ENCODE data around the gene C19orf25.

C19orf25 gene

DNA sequence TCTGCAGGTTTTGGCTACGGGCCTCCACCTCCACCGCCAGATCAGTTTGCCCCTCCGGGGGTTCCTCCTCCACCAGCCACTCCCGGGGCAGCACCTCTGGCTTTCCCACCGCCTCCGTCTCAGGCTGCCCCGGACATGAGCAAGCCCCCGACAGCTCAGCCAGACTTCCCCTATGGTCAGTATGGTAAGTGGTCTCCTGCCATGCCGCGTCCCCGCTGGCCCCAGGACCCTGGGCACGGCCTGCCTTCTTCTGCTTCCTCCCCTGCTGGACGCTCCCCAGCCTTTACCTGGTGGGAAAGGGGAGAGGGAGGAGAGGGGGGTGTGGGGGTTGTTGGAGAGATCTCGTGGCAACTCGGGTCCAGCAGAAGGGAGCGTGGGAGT lies 46.5 kb downstream of the C19orf25 start:
- DNase-seq (ENCODE audit: low read depth) = no peak

DNA sequence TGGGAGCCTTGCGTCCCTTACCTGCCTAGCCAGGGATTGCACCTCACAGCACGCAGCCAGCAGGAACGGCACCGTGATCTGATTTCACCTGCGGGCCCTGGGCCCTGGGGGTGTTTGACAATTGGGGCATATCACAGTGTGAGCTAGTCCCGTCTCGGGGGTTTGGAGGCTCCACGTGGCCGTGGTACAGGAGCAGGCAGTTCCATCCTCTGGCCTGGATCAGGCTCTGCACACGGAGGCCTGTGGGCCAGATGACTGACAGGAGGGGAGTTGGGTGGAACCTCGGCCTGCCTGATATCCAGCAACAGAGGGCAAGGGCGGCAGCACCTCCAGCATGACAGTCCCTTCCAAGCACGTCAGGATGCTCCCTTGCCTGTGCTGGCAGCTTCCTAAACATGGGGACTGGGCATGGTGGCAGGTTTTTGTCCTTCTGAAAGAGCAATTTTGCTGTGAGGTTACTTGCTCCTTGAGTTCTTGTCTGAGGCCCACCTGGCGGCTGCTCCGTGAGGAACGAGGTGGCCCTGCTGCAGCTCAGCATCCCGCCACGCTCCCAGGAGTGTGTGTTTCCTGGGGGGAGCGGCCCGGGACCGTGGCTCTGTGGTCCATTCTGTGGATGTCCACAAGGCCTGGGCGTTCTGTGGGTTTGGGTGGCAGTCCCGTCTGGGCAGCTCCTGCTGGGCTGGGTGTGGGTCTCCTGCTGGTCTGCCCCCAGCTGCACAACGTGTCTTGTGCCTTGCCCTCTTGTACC lies 47.1 kb downstream of the C19orf25 start:
- no peak for DNase-seq (ENCODE audit: low read depth)

DNA sequence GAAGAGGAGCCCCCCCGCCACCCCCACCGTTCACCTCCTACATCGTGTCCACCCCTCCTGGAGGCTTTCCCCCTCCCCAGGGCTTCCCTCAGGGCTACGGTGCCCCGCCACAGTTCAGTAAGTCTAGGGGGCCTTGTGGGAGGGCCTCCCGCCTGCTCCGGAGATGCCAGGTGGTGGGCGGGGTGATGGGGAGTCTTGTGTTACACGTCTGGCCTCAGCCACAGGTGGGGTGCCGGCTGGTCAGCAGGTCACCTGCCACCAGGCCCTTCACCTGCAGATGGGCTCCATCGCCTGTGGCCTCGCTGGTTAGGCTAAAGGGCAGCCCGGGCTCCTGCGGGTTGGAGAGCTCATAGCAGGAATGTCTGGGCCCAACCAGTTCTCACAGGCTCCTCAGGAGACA lies 48.8 kb downstream of the C19orf25 start:
- DNase-seq (ENCODE audit: low read depth) = no peak

DNA sequence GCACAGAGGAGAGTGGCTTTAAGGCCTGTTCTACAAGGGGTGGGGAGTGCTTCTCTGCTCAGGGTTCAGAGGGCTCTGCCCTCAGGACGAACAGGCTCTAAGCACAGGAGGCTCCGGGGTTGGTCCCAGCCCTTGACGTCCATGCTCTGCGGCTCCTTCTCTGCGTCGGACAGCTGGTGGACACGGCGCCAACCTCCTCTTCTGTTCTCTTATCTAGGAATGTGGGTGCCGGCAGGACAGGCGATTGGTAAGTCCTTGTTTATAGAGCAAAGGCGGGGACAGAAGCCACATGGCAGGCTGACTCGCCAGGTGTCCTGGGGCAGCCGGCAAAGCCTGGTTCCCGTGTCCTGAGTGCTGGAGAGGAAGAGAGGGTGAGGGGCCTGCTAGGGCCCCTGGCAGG lies 49.3 kb downstream of the C19orf25 start:
- peak; percentile 49 for DNase-seq (ENCODE audit: low read depth)

DNA sequence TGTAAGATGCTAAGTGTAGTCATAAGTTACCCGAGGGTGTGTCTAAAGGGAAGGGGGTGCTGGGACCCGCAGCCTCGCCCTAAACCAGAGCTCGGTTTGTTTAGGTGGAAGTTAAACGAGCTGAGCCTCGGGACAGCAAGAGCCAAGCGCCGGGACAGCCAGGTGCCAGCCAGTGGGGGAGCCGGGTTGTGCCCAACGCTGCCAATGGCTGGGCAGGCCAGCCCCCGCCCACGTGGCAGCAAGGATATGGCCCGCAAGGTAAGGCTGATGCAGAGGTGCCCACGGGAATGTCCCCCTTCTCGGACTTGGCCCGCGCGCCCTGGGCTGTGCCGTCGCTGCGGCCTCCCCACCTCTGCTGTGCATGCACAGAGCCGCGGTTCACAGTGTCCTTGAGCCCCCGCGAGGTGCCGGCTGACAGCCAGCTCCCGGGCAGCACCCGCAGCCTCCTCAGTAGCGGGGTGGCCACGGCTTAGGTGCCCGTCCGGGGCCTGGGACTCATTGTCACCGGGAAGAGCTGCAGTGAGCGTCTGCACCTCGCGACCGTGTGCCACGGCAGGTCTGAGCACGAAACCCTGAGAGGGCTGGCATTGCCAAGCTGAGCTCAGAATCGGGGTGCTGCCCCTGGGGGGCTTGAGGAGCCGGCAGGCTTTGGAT lies 50.1 kb downstream of the C19orf25 start:
- no peak for DNase-seq (ENCODE audit: low read depth)

DNA sequence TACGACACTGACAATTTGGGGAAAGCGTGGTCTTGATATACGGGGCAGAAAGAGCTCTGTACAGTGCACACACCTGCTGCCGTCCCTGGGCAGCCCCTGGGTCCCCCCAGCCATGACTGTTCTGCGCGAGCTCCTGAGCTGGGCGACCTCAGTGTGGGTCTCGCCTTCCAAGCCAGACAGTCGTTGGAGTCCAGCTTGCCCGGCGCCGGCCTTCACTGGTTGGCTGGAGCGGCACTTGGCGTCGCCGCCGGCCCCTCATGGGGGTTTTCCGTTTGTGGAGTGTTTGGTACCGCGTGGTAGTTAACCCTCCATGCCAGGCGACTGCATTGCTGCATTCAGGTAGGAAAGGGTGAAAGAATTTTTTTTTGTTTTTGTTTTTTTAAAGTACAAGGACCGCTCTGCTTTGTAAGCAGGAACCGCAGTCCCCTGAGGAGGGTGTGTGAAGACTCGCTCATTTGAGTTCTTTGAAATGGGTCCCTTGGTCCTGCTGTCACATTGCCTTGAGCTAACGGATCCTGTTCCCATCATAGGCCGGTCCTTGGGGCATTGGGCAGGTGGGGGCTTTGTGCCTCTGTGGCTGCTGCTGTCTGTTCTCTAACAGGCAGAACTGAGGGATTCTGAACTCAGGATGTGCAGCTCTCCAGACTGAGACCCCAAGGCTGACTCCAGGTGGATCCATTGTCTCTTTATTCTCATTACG lies 51.6 kb downstream of the C19orf25 start:
- DNase-seq (ENCODE audit: low read depth) = no peak

DNA sequence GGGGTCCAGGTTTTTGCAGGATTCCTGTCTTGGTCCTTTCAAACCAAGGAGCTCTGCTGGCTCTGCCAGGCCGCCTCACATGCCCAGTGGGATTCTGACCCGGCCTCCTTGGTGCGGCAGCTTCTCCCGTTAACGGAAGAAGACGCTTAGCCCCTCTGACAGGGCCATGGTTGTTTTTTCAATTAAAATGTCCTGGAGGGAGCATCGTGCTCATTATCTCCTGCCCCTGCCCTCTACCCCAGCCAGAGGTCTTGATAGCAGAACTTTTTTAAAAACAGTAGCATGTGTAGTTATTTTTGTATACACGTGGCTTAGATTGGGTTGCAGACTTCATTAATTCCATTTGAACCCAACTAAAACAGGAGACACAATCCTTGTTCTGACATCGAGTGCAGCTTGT lies 52.3 kb downstream of the C19orf25 start:
- no peak for DNase-seq (ENCODE audit: low read depth)

DNA sequence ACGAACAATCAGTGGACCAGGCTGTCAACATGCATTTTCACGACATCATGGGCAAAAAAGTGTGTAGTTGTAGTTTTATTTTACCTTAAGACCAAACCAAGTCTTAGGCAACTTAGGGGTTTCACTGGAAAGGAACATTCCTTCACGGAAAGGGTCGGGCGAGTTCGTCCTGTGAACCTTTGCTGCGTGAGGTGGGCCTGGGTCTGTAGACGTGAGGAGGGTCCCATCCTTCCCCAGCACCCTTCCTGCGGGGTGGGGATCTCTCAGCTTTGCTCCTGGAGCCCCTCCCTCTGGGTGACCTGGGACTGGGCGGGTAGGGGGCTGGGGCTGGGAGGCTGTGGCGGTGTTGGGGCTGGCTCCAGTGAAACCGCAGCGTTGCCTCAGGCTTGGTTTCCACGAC lies 53.1 kb downstream of the C19orf25 start:
- no peak for DNase-seq (ENCODE audit: low read depth)

DNA sequence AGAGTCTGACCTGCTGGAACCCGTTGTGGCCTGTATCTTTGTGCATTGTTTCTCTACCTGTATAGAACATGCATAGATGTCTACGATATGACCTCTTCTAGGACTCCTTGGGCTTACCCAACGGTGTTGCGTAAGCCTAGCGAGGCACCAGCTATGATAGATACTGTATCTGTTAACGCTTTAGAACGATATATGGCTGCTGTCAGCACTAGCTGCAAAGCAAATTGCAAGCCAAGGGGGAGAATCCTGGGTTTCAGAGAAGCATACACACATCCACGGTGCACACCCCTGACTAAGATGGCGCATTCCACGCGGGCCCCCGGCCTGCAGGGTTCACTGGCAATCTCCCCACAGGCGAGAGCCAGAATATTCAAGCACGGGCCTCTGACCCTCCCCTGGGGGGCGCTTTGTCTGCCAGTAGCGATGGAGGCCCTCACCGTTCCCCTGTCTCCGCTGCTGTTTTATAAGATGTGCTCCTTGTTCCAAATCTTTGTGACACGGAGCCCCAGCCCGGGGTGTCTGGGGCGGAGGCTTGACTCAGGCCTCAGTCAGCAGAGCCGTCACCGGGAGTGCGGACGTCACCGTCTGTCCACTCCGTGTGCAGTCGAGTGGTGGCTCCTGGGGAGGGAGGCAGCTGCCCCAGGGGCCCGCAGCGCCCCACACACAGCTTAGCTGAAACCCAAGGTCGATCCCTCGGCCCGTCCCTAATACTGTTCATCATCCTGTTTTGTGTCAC lies 53.7 kb downstream of the C19orf25 start:
- DNase-seq (ENCODE audit: low read depth) = peak; percentile 78

DNA sequence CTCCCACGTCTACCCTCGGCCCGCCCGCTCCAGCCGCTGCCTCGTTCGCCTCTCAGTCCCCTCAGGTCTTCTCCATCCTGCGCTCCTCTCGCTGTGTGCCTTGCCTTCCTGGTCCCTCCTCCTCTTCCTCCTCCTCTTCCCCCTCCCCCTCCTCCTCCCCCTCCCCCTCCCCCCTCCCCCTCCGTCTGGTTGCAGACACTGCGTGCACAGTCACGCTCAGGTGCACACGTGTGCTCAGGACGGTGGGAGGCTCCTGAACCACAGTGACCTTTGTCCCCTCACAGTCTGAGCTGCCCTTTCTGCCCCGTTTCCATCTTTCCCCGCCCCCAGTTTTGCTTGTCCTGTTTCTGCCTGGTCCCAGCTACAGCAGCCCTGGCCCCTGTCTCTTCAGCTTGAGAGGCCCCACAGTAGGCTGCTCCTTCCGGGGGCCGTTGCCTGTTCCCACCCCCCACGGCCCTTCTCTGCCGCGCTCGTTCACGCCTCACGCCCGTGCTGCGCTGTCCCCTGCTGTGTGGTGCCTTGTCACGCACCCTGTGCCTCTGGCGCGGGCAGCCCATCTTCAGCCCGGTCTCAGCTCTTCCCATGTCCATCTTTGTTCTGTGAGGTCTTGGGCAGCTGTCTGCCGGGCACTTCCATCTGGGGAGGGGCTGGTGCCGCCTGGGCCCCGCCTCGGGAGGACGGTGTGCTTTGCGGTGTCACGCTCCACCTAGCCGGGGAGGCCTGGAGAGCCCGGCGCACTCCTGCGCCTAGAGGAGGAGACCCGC lies 54.6 kb downstream of the C19orf25 start:
- DNase-seq (ENCODE audit: low read depth) = no peak

DNA sequence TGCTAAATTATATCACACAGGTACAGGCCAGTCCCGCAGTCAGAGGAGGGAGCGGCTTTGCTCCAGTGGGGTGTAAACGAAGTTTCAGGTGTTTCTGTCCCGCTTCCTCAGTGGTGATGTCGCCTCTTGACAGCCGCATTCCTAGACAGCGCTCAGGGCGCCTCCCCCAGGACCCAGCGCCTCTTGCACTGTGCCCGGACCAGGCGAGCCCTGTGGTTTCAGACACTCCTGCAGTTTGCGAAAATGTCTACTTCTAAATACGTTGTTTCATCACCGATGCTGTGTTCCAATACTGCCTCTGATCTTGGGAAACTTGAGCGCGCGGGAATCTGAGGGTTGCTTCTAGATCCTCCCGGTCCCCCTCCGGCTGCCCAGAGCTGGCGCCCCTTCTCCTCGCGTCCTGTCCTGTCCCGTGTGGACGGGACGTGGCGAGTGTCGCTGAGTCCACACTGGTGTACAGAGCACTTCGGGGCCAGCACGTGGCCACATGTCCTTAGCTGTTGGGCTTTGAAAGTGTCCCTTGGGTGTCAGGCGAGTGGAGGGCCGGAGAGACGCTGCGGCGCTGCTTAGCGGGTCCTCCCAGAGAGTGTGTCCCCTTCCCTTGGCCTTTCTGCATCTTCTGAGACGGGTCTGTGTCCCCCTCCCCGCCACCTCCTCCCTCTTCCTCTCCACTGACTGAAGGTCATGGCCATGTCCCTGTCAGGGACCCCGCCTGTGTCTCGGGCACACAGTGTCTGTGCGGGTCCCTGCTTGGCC lies 55.4 kb downstream of the C19orf25 start:
- no peak for DNase-seq (ENCODE audit: low read depth)
